Choroid plexus epithelial cell (primary cell): ENCODE measurements around the gene SMIM11.

Source experiments
- DNase-seq: peaks from one replicate; pipeline ENCODE4 v3.0.0-alpha.2; 2010; ENCODE audit warnings: low read depth
- H3K4me3 ChIP-seq: 2 replicates; pipeline ENCODE4 v1.5.1; 2011; ENCODE audit warnings: low read depth, mild to moderate bottlenecking, control low read depth, low read length, moderate library complexity
- CTCF ChIP-seq: conservative IDR thresholded peaks from 2 replicates; pipeline ENCODE4 v1.5.1; 2011; ENCODE audit warnings: low read depth, mild to moderate bottlenecking, control low read depth, inconsistent platforms, low read length, moderate library complexity

The SMIM11 gene

GRCh38 chr21:34344584-34344983, 30.7 kb upstream of the SMIM11 start:
- H3K4me3 ChIP-seq = no peak overlapping the region
- DNase-seq = peak; percentile 37
- no peak for TF ChIP-seq CTCF

- H3K4me3 ChIP-seq = no peak overlapping the region
- DNase-seq = peak; percentile 74
- no peak for TF ChIP-seq CTCF
These were observed 30.0 kb upstream of the SMIM11 start for GRCh38 chr21:34345091-34345871.

- no peak for TF ChIP-seq CTCF
- DNase-seq = peak; percentile 71
- H3K4me3 ChIP-seq = no peak overlapping the region
These were observed 29.4 kb upstream of the SMIM11 start for GRCh38 chr21:34345892-34346291.

- DNase-seq = no peak
- H3K4me3 ChIP-seq = no peak overlapping the region
- no peak for TF ChIP-seq CTCF
These were observed 26.3 kb upstream of the SMIM11 start for GRCh38 chr21:34348890-34349519.

GRCh38 chr21:34351786-34352241, 23.5 kb upstream of the SMIM11 start:
- no peak overlapping the region for H3K4me3 ChIP-seq
- peak; percentile 54 for DNase-seq
- peak; percentile 86 for TF ChIP-seq CTCF

GRCh38 chr21:34352556-34352955, 22.8 kb upstream of the SMIM11 start:
- TF ChIP-seq CTCF = no peak
- DNase-seq = no peak
- H3K4me3 ChIP-seq = no peak overlapping the region
